ENCODE data around the gene PRKCH.

The PRKCH gene

GRCh38 chr14:61368781-61369453, 47.5 kb downstream of the PRKCH start:
- no peak overlapping the region for H3K27ac ChIP-seq (ENCODE audit: low read length)
- H3K36me3 ChIP-seq (ENCODE audit: control insufficient read depth in 1 of 2, insufficient read depth in 2 of 2, low read length in 2 of 2) = peaks cover 0 to under 1% of the 10 kb centered on the region in 2 donors
- H3K9me3 ChIP-seq (ENCODE audit: control insufficient read depth in 1 of 2, low read length in 2 of 2) = peaks cover 0 to under 1% of the 10 kb centered on the region in 2 donors
- H3K27me3 ChIP-seq (ENCODE audit: low read depth, low read length) = no peaks in the 10 kb centered on the region
- no peaks in the 10 kb centered on the region for H3K4me1 ChIP-seq (ENCODE audit: control insufficient read depth in 1 of 2, insufficient read depth in 2 of 2, low read length in 2 of 2)
- no peak overlapping the region for H3K4me3 ChIP-seq (ENCODE audit: low read depth in 1 of 2, low read length in 2 of 2)

GRCh38 chr14:61369454-61369810, 48.1 kb downstream of the PRKCH start:
- peaks cover 0 to 3% of the 10 kb centered on the region in 2 donors for H3K36me3 ChIP-seq (ENCODE audit: control insufficient read depth in 1 of 2, insufficient read depth in 2 of 2, low read length in 2 of 2)
- no peaks in the 10 kb centered on the region for H3K27me3 ChIP-seq (ENCODE audit: low read depth, low read length)
- H3K9me3 ChIP-seq (ENCODE audit: control insufficient read depth in 1 of 2, low read length in 2 of 2) = peaks cover 0 to 5% of the 10 kb centered on the region in 2 donors
- H3K4me1 ChIP-seq (ENCODE audit: control insufficient read depth in 1 of 2, insufficient read depth in 2 of 2, low read length in 2 of 2) = no peaks in the 10 kb centered on the region
- H3K4me3 ChIP-seq (ENCODE audit: low read depth in 1 of 2, low read length in 2 of 2) = no peak overlapping the region
- no peak overlapping the region for H3K27ac ChIP-seq (ENCODE audit: low read length)

DNA sequence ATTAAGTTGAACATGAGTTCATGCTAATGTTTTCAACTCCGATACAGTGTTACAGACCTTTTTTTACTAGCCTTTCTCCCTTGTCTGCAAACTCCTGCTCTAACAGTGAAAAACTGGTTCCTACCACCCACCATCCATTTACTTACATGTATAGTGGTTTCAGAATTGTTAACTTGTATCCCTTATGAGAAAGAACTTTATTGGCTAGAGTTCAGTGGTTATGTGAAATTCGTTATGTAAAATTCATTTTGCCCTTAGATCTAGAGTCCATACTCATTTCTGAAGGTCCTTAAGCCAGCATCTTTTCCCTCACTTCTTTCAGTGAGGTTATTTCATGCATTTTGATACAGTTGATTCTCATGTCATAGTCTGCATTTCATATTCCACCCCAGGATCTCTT, 51.0 kb downstream of the PRKCH start:
- no peak overlapping the region for H3K4me3 ChIP-seq (ENCODE audit: low read depth in 1 of 2, low read length in 2 of 2)
- no peaks in the 10 kb centered on the region for H3K27me3 ChIP-seq (ENCODE audit: low read depth, low read length)
- no peak overlapping the region for H3K27ac ChIP-seq (ENCODE audit: low read length)
- no peaks in the 10 kb centered on the region for H3K4me1 ChIP-seq (ENCODE audit: control insufficient read depth in 1 of 2, insufficient read depth in 2 of 2, low read length in 2 of 2)
- peaks cover 0 to 3% of the 10 kb centered on the region in 2 donors for H3K36me3 ChIP-seq (ENCODE audit: control insufficient read depth in 1 of 2, insufficient read depth in 2 of 2, low read length in 2 of 2)
- H3K9me3 ChIP-seq (ENCODE audit: control insufficient read depth in 1 of 2, low read length in 2 of 2) = peaks cover 0 to 20% of the 10 kb centered on the region in 2 donors

- peaks cover 0 to 20% of the 10 kb centered on the region in 2 donors for H3K9me3 ChIP-seq (ENCODE audit: control insufficient read depth in 1 of 2, low read length in 2 of 2)
- H3K36me3 ChIP-seq (ENCODE audit: control insufficient read depth in 1 of 2, insufficient read depth in 2 of 2, low read length in 2 of 2) = peaks cover 0 to 3% of the 10 kb centered on the region in 2 donors
- H3K4me1 ChIP-seq (ENCODE audit: control insufficient read depth in 1 of 2, insufficient read depth in 2 of 2, low read length in 2 of 2) = no peaks in the 10 kb centered on the region
- H3K27ac ChIP-seq (ENCODE audit: low read length) = no peak overlapping the region
- H3K4me3 ChIP-seq (ENCODE audit: low read depth in 1 of 2, low read length in 2 of 2) = no peak overlapping the region
- H3K27me3 ChIP-seq (ENCODE audit: low read depth, low read length) = no peaks in the 10 kb centered on the region
These were observed 51.6 kb downstream of the PRKCH start for GRCh38 chr14:61372842-61373555.

DNA sequence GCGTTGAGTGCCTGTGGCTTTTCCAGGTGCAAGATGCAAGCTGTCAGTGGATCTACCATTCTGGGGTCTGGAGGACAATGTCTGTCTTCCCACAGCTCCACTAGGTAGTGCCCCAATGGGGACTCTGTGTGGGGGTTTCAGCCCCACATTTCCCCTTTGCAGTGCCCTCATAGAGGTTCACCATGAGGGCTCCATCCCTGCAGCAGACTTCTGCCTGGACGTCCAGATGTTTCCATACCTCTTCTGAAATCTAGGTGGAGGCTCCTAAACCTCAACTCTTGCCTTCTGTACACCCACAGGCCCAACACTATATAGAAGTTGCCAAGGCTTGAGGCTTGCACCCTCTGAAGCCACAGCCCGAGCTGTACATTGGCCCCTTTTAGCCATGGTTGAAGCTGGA, 52.9 kb downstream of the PRKCH start:
- Histone ChIP-seq H3K4me3 (ENCODE audit: low read depth in 1 of 2, low read length in 2 of 2) (peak overlapping the region in 1 of 2 donors; percentile 5), H3K27me3 (ENCODE audit: low read depth, low read length) (no peaks in the 10 kb centered on the region), H3K27ac (ENCODE audit: low read length) (no peak overlapping the region), H3K4me1 (ENCODE audit: control insufficient read depth in 1 of 2, insufficient read depth in 2 of 2, low read length in 2 of 2) (no peaks in the 10 kb centered on the region), H3K36me3 (ENCODE audit: control insufficient read depth in 1 of 2, insufficient read depth in 2 of 2, low read length in 2 of 2) (peaks cover 0 to 3% of the 10 kb centered on the region in 2 donors), H3K9me3 (ENCODE audit: control insufficient read depth in 1 of 2, low read length in 2 of 2) (peaks cover 0 to 20% of the 10 kb centered on the region in 2 donors)

DNA sequence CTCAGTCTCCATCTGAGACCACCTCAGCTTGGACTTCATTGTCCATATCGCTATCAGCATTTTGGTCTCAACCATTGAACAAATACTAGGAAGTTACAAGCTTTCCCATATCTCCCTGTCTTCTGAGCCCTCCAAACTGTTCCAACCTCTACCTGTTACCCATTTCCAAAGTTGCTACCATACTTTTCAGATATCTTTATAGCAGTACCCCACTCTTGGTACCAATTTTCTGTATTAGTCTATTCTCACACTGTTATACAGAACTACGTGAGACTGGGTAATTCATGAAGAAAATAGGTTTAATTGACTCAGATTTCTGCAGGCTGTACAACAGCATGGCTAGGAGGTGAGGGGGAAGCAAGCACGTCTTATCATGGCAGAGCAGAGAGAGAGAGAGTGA, 53.8 kb downstream of the PRKCH start:
- H3K9me3 ChIP-seq (ENCODE audit: control insufficient read depth in 1 of 2, low read length in 2 of 2) = peaks cover 0 to 20% of the 10 kb centered on the region in 2 donors
- H3K27ac ChIP-seq (ENCODE audit: low read length) = no peak overlapping the region
- no peak overlapping the region for H3K4me3 ChIP-seq (ENCODE audit: low read depth in 1 of 2, low read length in 2 of 2)
- H3K27me3 ChIP-seq (ENCODE audit: low read depth, low read length) = no peaks in the 10 kb centered on the region
- H3K36me3 ChIP-seq (ENCODE audit: control insufficient read depth in 1 of 2, insufficient read depth in 2 of 2, low read length in 2 of 2) = peaks cover 0 to 3% of the 10 kb centered on the region in 2 donors
- no peaks in the 10 kb centered on the region for H3K4me1 ChIP-seq (ENCODE audit: control insufficient read depth in 1 of 2, insufficient read depth in 2 of 2, low read length in 2 of 2)

GRCh38 chr14:61376314-61376713, 54.9 kb downstream of the PRKCH start:
- Histone ChIP-seq H3K27me3 (ENCODE audit: low read depth, low read length) (no peaks in the 10 kb centered on the region), H3K4me1 (ENCODE audit: control insufficient read depth in 1 of 2, insufficient read depth in 2 of 2, low read length in 2 of 2) (no peaks in the 10 kb centered on the region), H3K27ac (ENCODE audit: low read length) (no peak overlapping the region), H3K36me3 (ENCODE audit: control insufficient read depth in 1 of 2, insufficient read depth in 2 of 2, low read length in 2 of 2) (peaks cover 0 to 3% of the 10 kb centered on the region in 2 donors), H3K4me3 (ENCODE audit: low read depth in 1 of 2, low read length in 2 of 2) (no peak overlapping the region), H3K9me3 (ENCODE audit: control insufficient read depth in 1 of 2, low read length in 2 of 2) (peaks cover 0 to 20% of the 10 kb centered on the region in 2 donors)

DNA sequence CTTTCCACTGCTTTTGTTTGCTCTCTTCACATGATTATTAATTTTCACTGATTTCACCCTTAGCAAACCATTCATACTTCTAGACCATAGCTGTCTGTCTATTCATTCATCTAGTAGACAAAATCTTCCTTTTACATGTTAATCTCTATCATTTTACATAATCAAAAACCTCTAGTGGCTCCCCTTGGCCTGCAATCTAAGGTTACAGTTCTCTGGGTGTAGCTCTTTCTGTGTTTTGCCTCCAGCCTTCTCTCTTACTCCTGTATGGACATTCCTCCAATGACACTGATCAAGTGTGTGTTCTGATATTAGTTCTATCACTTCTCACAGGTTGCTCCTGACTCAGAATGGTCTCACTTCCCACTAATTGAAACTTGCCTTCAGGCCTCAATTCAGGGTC, 56.4 kb downstream of the PRKCH start:
- H3K36me3 ChIP-seq (ENCODE audit: control insufficient read depth in 1 of 2, insufficient read depth in 2 of 2, low read length in 2 of 2) = peaks cover 0 to 3% of the 10 kb centered on the region in 2 donors
- H3K27me3 ChIP-seq (ENCODE audit: low read depth, low read length) = no peaks in the 10 kb centered on the region
- no peak overlapping the region for H3K27ac ChIP-seq (ENCODE audit: low read length)
- no peak overlapping the region for H3K4me3 ChIP-seq (ENCODE audit: low read depth in 1 of 2, low read length in 2 of 2)
- peaks cover 0 to 20% of the 10 kb centered on the region in 2 donors for H3K9me3 ChIP-seq (ENCODE audit: control insufficient read depth in 1 of 2, low read length in 2 of 2)
- H3K4me1 ChIP-seq (ENCODE audit: control insufficient read depth in 1 of 2, insufficient read depth in 2 of 2, low read length in 2 of 2) = no peaks in the 10 kb centered on the region

DNA sequence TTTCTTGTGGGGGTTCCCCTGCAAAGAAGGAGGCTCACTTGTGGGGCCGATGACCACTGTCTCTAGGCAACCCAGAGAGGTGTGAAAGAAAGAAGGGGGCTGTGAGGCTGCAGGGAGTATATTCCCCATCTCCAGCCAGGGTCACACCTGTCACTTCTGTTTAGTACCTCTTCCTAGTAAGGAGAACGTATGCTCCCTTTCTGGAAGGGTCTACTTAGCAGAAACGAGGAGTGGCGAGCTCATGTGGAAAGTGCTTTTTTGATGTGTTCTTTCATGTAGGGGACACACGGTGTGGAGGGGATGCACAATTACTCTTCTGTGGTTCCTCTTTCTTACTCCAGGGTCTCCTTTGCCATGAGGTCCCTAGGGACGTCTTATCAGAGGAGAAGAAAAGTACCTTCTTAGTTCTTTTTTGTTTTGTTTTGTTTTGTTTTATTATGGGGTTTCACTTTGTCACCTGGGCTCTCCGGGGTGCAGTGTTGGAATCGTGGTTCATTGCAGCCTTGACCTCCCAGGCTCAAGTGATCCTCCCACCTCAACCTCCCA, 58.3 kb downstream of the PRKCH start:
- no peaks in the 10 kb centered on the region for H3K36me3 ChIP-seq (ENCODE audit: control insufficient read depth in 1 of 2, insufficient read depth in 2 of 2, low read length in 2 of 2)
- no peaks in the 10 kb centered on the region for H3K27me3 ChIP-seq (ENCODE audit: low read depth, low read length)
- no peak overlapping the region for H3K4me3 ChIP-seq (ENCODE audit: low read depth in 1 of 2, low read length in 2 of 2)
- no peaks in the 10 kb centered on the region for H3K4me1 ChIP-seq (ENCODE audit: control insufficient read depth in 1 of 2, insufficient read depth in 2 of 2, low read length in 2 of 2)
- no peak overlapping the region for H3K27ac ChIP-seq (ENCODE audit: low read length)
- peaks cover 0 to 11% of the 10 kb centered on the region in 2 donors for H3K9me3 ChIP-seq (ENCODE audit: control insufficient read depth in 1 of 2, low read length in 2 of 2)

- Histone ChIP-seq H3K27ac (ENCODE audit: low read length) (no peak overlapping the region), H3K27me3 (ENCODE audit: low read depth, low read length) (no peaks in the 10 kb centered on the region), H3K4me3 (ENCODE audit: low read depth in 1 of 2, low read length in 2 of 2) (no peak overlapping the region), H3K4me1 (ENCODE audit: control insufficient read depth in 1 of 2, insufficient read depth in 2 of 2, low read length in 2 of 2) (no peaks in the 10 kb centered on the region), H3K36me3 (ENCODE audit: control insufficient read depth in 1 of 2, insufficient read depth in 2 of 2, low read length in 2 of 2) (no peaks in the 10 kb centered on the region), H3K9me3 (ENCODE audit: control insufficient read depth in 1 of 2, low read length in 2 of 2) (peaks cover 0 to 5% of the 10 kb centered on the region in 2 donors)
These were observed 59.6 kb downstream of the PRKCH start for GRCh38 chr14:61380984-61381383.

GRCh38 chr14:61381553-61381952, 60.2 kb downstream of the PRKCH start:
- Histone ChIP-seq H3K4me1 (ENCODE audit: control insufficient read depth in 1 of 2, insufficient read depth in 2 of 2, low read length in 2 of 2) (no peaks in the 10 kb centered on the region), H3K36me3 (ENCODE audit: control insufficient read depth in 1 of 2, insufficient read depth in 2 of 2, low read length in 2 of 2) (no peaks in the 10 kb centered on the region), H3K4me3 (ENCODE audit: low read depth in 1 of 2, low read length in 2 of 2) (no peak overlapping the region), H3K27me3 (ENCODE audit: low read depth, low read length) (no peaks in the 10 kb centered on the region), H3K27ac (ENCODE audit: low read length) (no peak overlapping the region), H3K9me3 (ENCODE audit: control insufficient read depth in 1 of 2, low read length in 2 of 2) (peaks cover 0 to 2% of the 10 kb centered on the region in 2 donors)

Data from muscle layer of duodenum (tissue), 2 donors.